Erythroblast (primary cell): ENCODE data around the gene CTSZ.

Experiments
- DNase-seq, 2 experiments: peaks; one replicate each; lab custom pipeline; 2025; lab: John Stamatoyannopoulos, UW
- GATA1 ChIP-seq: IDR thresholded peaks from 2 replicates; pipeline ENCODE4 v1.6.1; 2011; ENCODE audit warnings: low read depth, mild to moderate bottlenecking, control low read depth, low read length, moderate library complexity
- POLR2A ChIP-seq: IDR thresholded peaks from 2 replicates; pipeline ENCODE4 v1.6.1; 2011; ENCODE audit warnings: mild to moderate bottlenecking, low read length

The CTSZ gene

GRCh38 chr20:59025511-59025910 lies 18.5 kb upstream of the CTSZ start:
- no peak for DNase-seq
- no peak for TF ChIP-seq GATA1
- TF ChIP-seq POLR2A = no peak

- TF ChIP-seq GATA1 (no peak), POLR2A (no peak)
- DNase-seq = no peak
Observed at GRCh38 chr20:59025086-59025485, 18.0 kb upstream of the CTSZ start.

DNA sequence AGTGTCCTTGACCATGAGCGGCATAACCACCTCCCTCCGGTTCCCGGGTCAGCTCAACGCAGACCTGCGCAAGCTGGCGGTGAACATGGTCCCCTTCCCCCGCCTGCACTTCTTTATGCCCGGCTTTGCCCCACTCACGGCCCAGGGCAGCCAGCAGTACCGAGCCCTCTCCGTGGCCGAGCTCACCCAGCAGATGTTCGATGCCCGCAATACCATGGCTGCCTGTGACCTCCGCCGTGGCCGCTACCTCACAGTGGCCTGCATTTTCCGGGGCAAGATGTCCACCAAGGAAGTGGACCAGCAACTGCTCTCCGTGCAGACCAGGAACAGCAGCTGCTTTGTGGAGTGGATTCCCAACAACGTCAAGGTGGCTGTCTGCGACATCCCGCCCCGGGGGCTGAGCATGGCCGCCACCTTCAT lies 17.1 kb upstream of the CTSZ start:
- no peak for TF ChIP-seq POLR2A
- TF ChIP-seq GATA1 = no peak
- DNase-seq = no peak

DNA sequence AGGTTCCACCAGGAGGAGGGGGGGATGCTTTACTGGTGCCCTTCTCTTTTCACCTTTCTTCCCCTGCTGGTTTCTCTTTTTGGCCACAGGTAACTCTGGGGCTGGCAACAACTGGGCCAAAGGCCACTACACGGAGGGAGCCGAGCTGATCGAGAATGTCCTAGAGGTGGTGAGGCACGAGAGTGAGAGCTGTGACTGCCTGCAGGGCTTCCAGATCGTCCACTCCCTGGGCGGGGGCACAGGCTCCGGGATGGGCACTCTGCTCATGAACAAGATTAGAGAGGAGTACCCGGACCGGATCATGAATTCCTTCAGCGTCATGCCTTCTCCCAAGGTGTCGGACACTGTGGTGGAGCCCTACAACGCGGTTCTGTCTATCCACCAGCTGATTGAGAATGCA lies 16.6 kb upstream of the CTSZ start:
- TF ChIP-seq GATA1 = no peak
- TF ChIP-seq POLR2A = no peak
- no peak for DNase-seq

DNA sequence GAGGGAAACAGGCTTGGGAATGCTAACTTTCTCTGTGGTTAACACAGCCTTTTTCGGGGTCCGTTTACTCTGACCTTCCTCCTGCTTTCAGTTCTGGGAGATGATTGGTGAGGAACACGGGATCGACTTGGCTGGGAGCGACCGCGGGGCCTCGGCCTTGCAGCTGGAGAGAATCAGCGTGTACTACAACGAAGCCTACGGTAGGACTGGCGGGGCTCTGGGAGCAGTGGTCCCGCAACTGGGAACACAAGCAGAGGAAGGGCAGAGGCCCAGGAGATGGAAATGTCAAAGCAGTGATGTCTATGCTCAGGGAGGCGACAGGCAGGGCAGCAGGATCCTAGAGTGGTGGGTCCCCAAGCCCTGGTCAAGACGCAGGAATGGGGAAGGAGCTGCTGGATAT lies 15.7 kb upstream of the CTSZ start:
- no peak for TF ChIP-seq GATA1
- no peak for TF ChIP-seq POLR2A
- no peak for DNase-seq

DNA sequence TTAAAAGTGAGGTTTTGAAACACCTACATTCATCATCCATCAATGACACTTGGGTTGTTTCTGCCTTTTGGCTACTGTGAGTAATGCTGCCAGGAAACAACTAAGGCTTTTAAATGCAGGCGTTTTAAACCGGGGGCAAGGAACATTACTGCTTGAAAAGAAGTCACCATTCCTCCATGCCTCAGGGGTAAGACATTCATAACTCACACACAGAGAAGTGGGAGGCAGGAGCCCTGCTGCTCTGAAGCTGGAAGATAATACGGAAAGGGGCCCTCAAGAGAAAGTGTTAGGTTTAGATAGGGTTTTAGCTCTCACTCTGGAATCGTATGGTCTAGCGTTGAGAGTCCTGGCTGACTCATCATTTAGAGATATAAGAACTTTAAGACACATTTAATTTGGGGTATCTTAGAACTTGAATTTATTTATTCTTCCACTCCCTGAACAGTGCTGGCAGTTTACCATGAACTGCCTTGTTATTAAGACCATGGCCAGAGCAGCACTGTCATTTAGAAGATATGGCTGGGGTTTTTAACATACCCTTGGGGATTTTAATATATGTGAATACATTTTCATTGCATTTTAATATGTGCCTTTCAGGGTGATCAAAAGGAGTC lies 14.0 kb upstream of the CTSZ start:
- peak; percentile 94 to 97 for DNase-seq
- TF ChIP-seq POLR2A (peak; percentile 78), GATA1 (peak; percentile 39)

DNA sequence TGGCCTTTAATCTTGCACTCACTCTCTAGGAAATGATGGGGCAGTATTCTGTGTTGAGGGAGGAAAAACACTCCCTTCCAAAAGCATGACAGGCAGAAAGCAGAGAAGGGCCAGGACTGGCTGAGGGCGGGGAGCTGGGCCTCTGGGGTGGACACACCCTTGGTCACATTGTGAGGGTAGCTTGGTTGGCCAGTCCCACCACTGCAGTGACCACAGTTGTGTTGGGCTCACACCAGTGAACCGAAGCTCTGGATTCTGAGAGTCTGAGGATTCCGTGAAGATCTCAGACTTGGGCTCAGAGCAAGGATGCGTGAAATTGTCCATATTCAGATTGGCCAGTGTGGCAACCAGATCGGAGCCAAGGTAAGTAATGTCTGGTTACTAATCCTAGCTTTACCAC lies 12.2 kb upstream of the CTSZ start, which contains the start of gene TUBB1:
TUBB1 (plus strand) TSS at position 213 of the 400 bp plus-strand sequence; CDS start at position 307, 94 bp downstream.
- DNase-seq = peak; percentile 90 to 92
- TF ChIP-seq POLR2A (peak; percentile 50), GATA1 (no peak)

GRCh38 chr20:59018817-59019216 lies 11.8 kb upstream of the CTSZ start:
- TF ChIP-seq POLR2A = no peak
- TF ChIP-seq GATA1 = no peak
- no peak for DNase-seq

- no peak for DNase-seq
- TF ChIP-seq POLR2A (no peak), GATA1 (no peak)
Observed at GRCh38 chr20:59017493-59018231, 10.6 kb upstream of the CTSZ start.

DNA sequence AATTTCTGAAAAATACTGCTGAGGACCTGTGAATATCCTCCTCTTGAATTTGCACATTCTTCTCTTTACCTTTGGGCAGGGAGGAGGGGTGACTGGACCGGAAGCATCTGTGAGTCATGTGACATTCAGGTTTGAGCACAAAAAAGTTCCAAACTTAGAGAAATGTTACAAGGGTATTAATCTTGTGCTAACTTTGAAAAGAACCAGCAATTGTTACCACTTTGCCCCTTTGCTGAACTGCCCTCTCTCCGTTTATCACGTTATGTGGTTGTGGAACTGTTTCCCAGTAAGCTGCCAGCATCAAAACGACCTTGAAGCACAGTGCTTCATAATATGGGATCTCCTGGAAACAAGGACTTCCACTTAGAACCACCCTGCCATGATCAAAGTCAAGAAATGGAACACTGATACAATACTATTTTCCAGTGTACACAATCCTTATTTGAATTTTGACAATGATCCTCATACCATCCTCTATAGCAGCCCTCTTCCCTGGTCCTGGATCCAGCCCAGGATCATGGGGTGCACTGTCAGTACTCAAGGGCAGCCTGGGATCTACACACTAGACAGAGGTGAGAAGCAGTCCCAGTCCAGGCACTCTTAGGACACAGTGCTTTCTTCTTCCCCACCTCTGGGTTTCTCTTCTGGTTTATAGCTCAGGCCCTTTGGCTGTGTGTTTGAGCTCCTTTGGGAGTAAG lies 9.9 kb upstream of the CTSZ start:
- no peak for TF ChIP-seq POLR2A
- TF ChIP-seq GATA1 = no peak
- peak; percentile 29 to 47 for DNase-seq

DNA sequence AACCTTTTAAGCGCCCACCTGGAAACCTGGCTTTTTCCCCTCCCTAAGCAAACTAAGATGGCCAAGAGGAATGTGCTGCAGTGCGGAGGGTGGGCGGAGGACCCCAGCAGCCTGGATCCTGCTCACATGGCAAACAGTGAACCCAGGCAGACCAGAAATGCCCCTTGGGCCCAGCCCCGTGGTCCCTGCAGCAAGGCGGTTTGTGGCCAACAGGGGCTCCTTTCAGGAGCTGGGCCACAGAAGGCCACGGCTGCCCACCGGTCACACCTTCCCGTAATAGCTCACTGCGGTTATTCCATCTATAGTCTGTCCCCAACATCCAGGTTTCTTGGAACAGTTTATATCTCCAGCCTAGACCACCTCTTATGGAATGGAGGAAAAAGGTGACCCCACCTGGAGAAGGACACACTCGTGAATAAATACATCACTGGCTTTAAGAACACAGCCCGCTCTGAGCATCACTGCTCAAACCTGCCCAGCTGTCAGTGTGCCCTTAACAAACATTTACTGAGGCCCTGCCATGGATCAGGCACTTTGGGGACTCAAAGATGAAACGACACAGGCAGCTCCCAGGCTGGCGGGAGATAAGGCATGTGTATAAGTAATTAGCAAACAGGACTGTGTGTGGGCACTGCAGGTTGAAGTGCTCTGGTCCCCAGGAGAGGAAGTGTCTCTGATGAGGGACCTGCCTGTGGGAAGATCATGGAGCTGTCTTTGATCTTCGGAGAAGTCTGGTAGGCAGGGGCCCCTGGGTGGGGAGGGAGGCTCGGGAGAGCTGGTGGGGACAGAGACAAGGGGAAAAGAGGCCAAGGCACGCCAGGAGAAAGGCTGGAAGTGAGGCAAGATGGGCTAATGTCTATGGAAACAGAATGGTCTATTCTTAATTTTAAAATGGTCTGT lies 9.0 kb upstream of the CTSZ start:
- peak; percentile 73 to 74 for DNase-seq
- no peak for TF ChIP-seq GATA1
- TF ChIP-seq POLR2A = no peak

DNA sequence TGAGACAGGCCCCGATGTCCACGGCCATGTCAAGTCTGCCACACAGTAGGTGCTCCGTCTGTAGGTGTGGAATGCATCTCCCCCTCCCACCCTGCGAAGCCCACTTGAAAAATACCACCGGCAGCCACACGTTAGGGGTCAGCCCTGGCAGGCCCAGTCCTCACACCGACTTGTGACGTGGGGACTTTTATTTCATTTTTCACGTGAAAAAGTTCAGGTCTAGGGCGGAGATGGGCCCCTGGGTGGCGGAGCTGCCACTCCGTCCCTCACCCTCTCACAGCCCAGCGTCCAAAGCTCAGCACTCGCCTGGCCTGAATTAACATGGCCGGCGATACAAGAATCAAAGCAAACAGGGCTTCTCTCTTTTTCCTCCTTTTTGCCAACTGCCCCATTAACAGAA lies 8.4 kb upstream of the CTSZ start:
- TF ChIP-seq GATA1 = no peak
- TF ChIP-seq POLR2A = no peak
- DNase-seq = no peak

GRCh38 chr20:59014680-59015389 lies 7.8 kb upstream of the CTSZ start:
- TF ChIP-seq GATA1 (no peak), POLR2A (no peak)
- peak; percentile 47 to 61 for DNase-seq
